ENCODE measurements around the gene INHBE. TPM values are rescaled to one million over a fixed set of nuclear protein-coding genes. Genes with fewer than 3 reads are reported as not detected.
A peak's percentile ranks its signal among the peaks of the same experiment; 100 is the strongest.

INHBE gene
- total and polyA plus RNA-seq, 2 experiments from 2014 or later = 5.6 to 29.0 TPM

DNA sequence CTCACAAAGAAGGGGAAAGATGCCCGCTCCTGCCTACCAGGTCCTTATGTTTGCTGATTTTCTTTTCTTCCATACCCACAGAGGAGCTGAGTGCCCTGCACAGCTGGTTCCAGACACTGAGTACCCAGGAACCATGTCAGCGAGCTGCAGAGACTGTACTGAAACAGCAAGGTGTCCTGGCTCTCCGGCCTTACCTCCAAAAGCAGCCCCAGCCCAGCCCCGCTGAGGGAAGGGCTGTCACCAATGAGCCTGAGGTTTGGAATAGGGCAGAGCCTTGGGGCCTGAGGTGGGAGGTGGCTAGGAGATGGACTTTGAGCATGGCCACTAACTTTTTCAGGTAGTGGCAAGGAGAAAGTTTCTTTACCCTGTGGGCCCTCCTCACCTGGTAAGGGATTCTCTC, 35.0 kb downstream of the INHBE start:
- H3K4me1 Mint-ChIP-seq = peaks cover 10% of the 10 kb centered on the region
- H3F3A ChIP-seq (replicated peaks; ENCODE audit: low read depth) = peaks cover 42% of the 10 kb centered on the region
- H4K20me1 ChIP-seq (replicated peaks; ENCODE audit: insufficient read depth) = peaks cover 34% of the 10 kb centered on the region
- no peak overlapping the region for H3K4me2 ChIP-seq
- no peaks in the 10 kb centered on the region for H3K27me3 ChIP-seq (ENCODE audit: insufficient read depth)
- H3K79me2 ChIP-seq (replicated peaks; ENCODE audit: insufficient read depth) = peaks cover 38% of the 10 kb centered on the region
- H3K27me3 Mint-ChIP-seq (ENCODE audit: insufficient read depth, low read depth, poor library complexity) = peaks cover 17% of the 10 kb centered on the region
- H3K9me2 ChIP-seq (ENCODE audit: insufficient read depth) = no peaks in the 10 kb centered on the region
- DNase-seq (ENCODE audit: low spot score) = no peak
- H3K4me3 ChIP-seq = no peak overlapping the region
- no peaks in the 10 kb centered on the region; the same call in 1 of the 2 replicates for H3K4me1 ChIP-seq (ENCODE audit: insufficient read depth)
- peaks cover 51% of the 10 kb centered on the region for H3K36me3 ChIP-seq (ENCODE audit: insufficient read depth)
- H3K4me3 Mint-ChIP-seq = peak overlapping the region; percentile 88; the same call in 1 of the 3 replicates
- H3K9me3 Mint-ChIP-seq = no peaks in the 10 kb centered on the region
- H3K27ac ChIP-seq (ENCODE audit: low read depth) = 0 out of 2 replicates have a peak overlapping the region, but pooled peaks have one; percentile 19
- peaks cover 67% of the 10 kb centered on the region for H3K36me3 Mint-ChIP-seq (ENCODE audit: low read depth)
- no peak overlapping the region for H3K27ac Mint-ChIP-seq
- no peak for ATAC-seq
- TF ChIP-seq STAT1 (IDR thresholded peaks at IDR 0.05; ENCODE audit: unreplicated experiment) (no peak), ZNF331 (CRISPR knock-in tag; IDR thresholded peaks at IDR 0.05; ENCODE audit: low read depth) (no peak), CREB1 (CRISPR knock-in tag; IDR thresholded peaks at IDR 0.05; ENCODE audit: low read depth) (no peak), EZH2 (IDR thresholded peaks at IDR 0.05; ENCODE audit: low read depth, unreplicated experiment) (no peak), ZNF114 (CRISPR knock-in tag; IDR thresholded peaks at IDR 0.05) (no peak), NANOG (IDR thresholded peaks at IDR 0.05; ENCODE audit: borderline replicate concordance) (no peak), EZH2phosphoT487 (IDR thresholded peaks at IDR 0.05; ENCODE audit: unreplicated experiment) (no peak), JUNB (IDR thresholded peaks at IDR 0.05; ENCODE audit: unreplicated experiment) (no peak), POLR2AphosphoS5 (IDR thresholded peaks at IDR 0.05; ENCODE audit: low read depth) (no peak)
- TF ChIP-seq, protein P1, sequence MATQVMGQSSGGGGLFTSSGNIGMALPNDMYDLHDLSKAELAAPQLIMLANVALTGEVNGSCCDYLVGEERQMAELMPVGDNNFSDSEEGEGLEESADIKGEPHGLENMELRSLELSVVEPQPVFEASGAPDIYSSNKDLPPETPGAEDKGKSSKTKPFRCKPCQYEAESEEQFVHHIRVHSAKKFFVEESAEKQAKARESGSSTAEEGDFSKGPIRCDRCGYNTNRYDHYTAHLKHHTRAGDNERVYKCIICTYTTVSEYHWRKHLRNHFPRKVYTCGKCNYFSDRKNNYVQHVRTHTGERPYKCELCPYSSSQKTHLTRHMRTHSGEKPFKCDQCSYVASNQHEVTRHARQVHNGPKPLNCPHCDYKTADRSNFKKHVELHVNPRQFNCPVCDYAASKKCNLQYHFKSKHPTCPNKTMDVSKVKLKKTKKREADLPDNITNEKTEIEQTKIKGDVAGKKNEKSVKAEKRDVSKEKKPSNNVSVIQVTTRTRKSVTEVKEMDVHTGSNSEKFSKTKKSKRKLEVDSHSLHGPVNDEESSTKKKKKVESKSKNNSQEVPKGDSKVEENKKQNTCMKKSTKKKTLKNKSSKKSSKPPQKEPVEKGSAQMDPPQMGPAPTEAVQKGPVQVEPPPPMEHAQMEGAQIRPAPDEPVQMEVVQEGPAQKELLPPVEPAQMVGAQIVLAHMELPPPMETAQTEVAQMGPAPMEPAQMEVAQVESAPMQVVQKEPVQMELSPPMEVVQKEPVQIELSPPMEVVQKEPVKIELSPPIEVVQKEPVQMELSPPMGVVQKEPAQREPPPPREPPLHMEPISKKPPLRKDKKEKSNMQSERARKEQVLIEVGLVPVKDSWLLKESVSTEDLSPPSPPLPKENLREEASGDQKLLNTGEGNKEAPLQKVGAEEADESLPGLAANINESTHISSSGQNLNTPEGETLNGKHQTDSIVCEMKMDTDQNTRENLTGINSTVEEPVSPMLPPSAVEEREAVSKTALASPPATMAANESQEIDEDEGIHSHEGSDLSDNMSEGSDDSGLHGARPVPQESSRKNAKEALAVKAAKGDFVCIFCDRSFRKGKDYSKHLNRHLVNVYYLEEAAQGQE (IDR thresholded peaks at IDR 0.05; ENCODE audit: unreplicated experiment) = no peak
- TF ChIP-seq, protein P2, sequence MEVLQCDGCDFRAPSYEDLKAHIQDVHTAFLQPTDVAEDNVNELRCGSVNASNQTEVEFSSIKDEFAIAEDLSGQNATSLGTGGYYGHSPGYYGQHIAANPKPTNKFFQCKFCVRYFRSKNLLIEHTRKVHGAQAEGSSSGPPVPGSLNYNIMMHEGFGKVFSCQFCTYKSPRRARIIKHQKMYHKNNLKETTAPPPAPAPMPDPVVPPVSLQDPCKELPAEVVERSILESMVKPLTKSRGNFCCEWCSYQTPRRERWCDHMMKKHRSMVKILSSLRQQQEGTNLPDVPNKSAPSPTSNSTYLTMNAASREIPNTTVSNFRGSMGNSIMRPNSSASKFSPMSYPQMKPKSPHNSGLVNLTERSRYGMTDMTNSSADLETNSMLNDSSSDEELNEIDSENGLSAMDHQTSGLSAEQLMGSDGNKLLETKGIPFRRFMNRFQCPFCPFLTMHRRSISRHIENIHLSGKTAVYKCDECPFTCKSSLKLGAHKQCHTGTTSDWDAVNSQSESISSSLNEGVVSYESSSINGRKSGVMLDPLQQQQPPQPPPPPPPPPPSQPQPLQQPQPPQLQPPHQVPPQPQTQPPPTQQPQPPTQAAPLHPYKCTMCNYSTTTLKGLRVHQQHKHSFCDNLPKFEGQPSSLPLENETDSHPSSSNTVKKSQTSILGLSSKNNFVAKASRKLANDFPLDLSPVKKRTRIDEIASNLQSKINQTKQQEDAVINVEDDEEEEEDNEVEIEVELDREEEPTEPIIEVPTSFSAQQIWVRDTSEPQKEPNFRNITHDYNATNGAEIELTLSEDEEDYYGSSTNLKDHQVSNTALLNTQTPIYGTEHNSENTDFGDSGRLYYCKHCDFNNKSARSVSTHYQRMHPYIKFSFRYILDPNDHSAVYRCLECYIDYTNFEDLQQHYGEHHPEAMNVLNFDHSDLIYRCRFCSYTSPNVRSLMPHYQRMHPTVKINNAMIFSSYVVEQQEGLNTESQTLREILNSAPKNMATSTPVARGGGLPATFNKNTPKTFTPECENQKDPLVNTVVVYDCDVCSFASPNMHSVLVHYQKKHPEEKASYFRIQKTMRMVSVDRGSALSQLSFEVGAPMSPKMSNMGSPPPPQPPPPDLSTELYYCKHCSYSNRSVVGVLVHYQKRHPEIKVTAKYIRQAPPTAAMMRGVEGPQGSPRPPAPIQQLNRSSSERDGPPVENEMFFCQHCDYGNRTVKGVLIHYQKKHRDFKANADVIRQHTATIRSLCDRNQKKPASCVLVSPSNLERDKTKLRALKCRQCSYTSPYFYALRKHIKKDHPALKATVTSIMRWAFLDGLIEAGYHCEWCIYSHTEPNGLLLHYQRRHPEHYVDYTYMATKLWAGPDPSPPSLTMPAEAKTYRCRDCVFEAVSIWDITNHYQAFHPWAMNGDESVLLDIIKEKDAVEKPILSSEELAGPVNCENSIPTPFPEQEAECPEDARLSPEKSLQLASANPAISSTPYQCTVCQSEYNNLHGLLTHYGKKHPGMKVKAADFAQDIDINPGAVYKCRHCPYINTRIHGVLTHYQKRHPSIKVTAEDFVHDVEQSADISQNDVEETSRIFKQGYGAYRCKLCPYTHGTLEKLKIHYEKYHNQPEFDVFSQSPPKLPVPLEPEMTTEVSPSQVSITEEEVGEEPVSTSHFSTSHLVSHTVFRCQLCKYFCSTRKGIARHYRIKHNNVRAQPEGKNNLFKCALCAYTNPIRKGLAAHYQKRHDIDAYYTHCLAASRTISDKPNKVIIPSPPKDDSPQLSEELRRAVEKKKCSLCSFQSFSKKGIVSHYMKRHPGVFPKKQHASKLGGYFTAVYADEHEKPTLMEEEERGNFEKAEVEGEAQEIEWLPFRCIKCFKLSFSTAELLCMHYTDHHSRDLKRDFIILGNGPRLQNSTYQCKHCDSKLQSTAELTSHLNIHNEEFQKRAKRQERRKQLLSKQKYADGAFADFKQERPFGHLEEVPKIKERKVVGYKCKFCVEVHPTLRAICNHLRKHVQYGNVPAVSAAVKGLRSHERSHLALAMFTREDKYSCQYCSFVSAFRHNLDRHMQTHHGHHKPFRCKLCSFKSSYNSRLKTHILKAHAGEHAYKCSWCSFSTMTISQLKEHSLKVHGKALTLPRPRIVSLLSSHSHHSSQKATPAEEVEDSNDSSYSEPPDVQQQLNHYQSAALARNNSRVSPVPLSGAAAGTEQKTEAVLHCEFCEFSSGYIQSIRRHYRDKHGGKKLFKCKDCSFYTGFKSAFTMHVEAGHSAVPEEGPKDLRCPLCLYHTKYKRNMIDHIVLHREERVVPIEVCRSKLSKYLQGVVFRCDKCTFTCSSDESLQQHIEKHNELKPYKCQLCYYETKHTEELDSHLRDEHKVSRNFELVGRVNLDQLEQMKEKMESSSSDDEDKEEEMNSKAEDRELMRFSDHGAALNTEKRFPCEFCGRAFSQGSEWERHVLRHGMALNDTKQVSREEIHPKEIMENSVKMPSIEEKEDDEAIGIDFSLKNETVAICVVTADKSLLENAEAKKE (CRISPR knock-in tag; IDR thresholded peaks at IDR 0.05) = no peak
- TF ChIP-seq, protein P3, sequence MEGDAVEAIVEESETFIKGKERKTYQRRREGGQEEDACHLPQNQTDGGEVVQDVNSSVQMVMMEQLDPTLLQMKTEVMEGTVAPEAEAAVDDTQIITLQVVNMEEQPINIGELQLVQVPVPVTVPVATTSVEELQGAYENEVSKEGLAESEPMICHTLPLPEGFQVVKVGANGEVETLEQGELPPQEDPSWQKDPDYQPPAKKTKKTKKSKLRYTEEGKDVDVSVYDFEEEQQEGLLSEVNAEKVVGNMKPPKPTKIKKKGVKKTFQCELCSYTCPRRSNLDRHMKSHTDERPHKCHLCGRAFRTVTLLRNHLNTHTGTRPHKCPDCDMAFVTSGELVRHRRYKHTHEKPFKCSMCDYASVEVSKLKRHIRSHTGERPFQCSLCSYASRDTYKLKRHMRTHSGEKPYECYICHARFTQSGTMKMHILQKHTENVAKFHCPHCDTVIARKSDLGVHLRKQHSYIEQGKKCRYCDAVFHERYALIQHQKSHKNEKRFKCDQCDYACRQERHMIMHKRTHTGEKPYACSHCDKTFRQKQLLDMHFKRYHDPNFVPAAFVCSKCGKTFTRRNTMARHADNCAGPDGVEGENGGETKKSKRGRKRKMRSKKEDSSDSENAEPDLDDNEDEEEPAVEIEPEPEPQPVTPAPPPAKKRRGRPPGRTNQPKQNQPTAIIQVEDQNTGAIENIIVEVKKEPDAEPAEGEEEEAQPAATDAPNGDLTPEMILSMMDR (conservative IDR thresholded peaks at IDR 0.05; ENCODE audit: low read depth in 2 of 2) = no peak
- TF ChIP-seq, protein P4, sequence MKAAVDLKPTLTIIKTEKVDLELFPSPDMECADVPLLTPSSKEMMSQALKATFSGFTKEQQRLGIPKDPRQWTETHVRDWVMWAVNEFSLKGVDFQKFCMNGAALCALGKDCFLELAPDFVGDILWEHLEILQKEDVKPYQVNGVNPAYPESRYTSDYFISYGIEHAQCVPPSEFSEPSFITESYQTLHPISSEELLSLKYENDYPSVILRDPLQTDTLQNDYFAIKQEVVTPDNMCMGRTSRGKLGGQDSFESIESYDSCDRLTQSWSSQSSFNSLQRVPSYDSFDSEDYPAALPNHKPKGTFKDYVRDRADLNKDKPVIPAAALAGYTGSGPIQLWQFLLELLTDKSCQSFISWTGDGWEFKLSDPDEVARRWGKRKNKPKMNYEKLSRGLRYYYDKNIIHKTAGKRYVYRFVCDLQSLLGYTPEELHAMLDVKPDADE (IDR thresholded peaks at IDR 0.05) = no peak
- H2AFZ ChIP-seq = no peak overlapping the region
